Activated effector memory CD4-positive, alpha-beta T cell treated with Interleukin-2 at 50 U/mL for 16 hours (primary cell): ENCODE results near the gene MED1.
A peak's percentile ranks its signal among the peaks of the same experiment; 100 is the strongest.
"Not testable (repeated sequence)": the region's sequence is repeated elsewhere in the genome, so short reads cannot be mapped to it uniquely, and the experiment has no call there.

Experiments used
- DNase-seq: peaks from one replicate; pipeline ENCODE4 v3.0.0-alpha.2; 2020

MED1 gene

DNA sequence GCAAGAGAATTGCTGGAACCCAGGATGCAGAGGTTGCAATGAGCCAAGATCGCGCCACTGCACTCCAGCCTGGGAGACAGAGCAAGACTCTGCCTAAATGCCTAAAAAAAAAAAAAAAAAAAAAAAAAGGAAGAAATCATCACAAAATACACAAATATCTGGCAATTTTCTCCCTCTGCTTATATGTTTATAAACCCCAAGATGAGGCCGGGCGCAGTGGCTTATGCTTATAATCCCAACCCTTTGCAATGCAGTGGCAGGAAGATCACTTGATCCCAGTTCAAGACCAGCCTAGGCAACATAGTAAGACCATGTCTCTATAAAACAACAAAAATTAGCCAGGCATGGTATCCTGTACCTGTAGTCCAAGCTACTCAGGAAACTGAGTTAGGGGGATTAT lies 21.5 kb downstream of the MED1 start:
- no peak for DNase-seq

DNA sequence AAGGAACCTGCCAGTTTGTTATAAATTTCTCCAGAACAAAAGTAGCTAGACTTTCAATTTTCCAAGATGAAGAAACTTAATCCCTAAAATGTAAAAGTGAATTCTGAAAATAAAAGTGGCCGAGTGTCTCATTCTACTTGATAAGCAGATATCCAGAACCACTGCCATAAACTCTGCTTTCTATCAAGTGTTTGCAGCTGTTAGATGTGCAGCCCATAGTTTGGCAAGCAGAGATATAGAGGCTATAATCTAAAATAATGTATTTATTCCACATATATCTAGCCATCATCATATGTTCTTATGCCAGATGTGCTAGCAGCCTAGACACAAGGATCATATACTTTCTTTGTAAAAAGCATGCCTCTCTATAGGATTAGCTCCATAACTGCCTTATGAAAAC lies 34.9 kb downstream of the MED1 start:
- DNase-seq, result no peak

DNA sequence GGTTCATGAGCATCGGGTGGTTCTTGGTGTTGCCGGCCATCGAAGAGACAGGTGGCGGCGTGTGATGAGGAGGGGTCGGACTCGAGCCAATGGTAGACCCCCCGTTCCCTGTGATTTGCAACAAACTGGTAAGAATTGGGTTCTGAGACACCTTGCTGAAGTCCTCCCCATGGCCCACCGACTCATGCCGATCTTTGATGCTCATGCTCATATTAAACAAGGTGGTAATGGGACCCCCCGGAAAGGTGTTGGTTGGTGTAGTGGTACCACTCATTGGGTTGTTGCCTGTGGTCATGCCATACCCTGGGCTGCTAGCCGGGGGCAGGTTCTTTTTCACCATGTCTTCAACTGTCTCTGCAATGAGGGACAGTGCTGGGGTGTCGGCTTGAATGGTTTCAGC lies 40.8 kb downstream of the MED1 start:
- no peak for DNase-seq

DNA sequence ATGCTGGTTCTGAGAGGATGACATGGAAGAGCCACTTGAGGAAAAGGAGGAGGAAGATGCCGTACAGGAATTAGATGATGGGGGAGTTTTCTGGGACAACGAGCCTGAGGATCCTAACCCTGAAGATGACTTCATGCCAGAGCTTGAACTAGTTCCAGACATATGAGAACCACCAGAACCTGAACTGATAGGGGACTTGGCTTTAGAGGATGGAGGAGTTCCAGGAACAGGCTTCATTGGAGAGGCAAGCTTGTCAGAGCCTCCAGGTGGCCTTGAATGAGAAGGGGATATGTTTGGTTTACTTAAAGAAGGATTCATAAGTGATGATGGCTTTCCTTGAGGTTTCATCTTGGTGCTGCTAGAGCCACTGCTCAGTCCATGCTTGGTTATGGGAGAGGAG lies 42.7 kb downstream of the MED1 start:
- no peak for DNase-seq

DNA sequence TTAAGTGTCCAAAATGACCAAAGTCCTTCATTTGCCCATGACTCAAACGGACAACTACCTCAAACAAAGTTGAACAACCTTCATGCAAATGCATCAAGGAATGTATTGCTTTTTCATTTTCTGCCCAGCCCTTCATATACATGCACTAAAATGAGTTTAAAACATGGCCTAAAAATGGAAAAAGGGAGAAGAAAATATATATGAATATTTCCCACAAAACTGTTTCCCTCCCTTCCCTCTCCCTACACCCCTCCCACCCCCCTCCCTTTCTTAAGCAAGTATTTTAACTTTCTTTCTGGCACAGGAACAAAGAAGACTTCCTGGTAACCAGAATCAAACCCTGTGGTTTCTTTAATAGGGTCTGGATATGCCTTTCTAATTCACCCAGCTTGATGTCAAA lies 44.1 kb downstream of the MED1 start:
- DNase-seq, result no peak

DNA sequence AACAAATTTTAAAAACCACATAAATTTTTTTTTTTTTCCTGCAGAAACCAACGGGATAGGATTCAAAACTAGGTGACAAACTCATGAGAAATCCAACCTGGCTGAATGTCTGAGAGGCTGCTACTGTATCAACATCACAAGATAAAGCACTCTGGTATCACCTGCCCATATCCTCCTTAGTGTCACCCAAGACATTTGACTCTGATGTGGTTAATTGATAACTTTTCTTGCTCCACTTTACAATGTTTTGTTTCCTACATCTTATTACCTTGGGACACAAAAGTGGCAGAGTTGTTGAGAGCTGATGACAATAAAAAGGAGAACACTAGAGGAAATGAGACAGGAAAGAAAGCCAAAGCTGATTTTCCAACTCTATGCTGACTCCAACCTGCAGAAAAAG lies 45.6 kb downstream of the MED1 start:
- DNase-seq, result no peak

DNA sequence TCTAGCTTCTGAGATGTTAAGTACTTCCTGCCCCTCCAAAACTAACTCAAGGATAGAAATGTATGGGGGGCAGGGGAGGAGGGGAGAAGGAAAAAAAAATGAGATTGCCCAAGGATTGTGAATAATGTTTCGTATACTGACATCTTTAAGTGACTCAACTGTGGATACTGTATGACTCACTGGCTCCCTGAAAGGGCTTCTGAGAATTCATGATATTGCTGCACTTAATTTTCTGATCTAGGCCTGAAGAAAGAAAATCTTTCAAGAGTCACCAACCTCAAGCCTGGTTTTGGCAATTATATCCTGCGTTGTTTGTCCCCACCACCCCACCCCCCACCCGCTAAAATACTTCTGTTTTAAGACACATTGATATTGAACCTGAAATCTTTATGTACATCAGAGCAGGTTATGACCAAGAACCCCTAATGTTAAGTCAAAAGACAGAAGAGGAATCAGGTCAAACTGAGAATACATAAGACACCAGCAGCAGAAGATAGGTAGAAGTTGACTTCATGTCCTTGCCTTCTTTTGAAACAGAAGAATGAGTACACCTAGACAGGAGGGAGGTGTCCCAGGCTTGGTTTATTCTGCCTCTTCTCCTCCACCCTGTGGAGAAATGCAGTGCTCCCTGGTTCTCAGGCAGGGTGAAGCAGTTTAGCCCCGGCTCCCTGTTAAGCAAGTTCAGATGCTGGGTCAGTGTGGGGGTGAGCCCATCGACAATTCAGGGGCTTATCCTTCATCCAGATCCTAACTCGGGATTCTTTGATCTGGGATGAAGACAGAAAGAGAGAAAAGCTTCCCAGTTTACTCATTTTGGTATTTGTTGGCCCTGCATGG lies 46.3 kb downstream of the MED1 start:
- no peak for DNase-seq

DNA sequence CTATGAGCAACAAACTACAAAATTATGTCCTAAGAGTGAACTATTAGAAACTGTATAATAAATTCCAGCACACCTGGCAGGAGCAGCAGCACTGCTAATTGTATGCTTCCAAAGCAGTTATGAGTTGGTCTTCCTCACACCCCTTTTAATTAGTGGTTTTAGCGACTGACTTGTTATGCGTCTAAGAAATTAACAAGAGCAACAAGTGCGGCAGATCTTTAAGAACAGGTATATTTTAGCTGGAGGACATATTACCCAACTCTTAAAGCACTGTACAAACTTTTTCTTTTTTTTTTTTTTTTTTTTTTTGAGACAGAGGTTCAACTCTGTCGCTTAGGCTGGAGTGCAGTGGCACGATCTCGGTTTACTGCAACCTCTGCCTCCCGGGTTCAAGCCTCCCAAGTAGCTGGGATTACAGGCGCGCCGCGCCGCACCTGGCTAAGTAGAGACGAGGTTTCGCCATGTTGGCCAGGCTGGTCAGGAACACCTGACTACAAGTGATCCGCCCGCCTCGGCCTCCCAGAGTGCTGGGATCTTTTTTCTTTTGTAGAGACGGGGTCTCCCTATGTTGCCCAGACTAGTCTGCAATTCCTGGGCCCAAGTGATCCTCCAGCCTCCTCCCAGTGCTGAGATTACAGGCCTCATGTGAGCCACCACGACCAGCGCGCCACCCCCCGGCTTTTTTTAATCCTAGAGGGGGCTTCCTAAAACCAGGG lies 48.0 kb downstream of the MED1 start:
- DNase-seq, result no peak

DNA sequence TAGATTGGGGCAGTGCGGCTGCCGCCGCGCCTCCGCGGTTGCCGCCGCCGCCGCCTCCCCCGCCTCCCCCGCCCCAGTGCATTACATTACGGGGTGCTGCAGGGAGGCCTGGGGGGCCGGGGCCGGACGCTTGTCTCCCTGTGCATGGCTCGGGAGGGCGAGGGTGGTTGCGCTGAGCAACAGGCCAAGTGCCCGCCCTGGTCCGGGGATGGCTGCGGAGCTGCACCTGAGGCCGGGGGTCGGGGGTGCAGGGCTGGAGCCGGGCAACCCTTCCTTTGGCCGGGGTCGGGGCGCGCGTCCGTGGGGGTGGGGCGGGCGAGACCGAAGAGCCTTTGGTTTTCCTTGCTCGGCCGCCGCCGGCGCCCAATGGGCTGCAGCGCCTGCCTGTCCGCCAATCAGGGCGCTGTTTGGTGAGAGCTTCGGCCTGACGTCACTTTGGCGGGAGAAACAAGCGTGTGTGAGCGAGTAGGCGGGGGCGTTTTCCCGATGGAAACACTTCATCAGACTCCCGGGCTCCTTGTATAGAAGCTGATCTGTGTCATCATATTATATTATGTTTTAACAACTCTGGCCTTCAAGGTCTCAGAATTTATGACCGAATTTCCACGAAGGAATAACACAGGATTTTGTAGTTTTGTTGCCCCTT lies 48.7 kb downstream of the MED1 start:
- DNase-seq, result peak; percentile 75

DNA sequence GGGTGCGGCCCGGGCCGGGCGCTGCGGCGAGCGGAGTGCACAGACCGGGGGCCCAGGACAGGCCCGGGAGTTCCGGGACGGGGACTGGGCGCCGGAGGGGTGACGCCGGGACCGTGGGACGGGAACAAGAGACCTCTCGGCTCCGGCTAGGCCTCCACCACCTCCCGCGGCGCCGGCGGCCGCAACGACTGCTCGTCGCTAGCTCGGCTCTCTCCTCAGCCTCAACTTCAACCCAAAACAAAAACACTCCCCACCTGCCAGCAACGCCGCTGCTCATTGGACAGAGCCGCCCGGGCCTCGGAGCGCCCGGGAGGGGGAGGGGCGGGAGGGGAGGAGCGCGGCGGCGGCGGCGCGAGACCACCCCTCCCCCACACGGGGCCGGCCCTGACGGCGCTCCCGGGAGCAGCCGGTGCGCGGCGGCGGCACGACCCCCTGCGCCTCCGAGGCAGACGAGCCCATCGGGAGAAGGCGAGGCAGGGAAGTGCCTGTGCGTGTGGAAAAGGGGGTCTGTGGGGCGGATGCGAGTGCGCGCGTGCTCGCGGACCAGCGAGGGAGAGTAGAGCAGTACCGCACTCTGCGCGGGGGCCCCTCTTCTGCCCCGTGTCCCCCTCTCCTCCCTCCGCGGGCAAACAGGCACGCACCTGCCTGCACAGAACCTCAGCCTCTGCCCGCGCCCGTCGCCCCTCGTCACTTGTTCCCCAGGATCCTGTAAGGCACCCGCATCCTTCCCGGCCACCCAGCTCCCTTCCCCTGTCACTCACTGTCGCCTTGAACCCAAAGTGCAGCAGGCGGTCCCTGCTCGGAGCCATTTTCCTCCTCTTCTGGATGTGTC lies 49.4 kb downstream of the MED1 start, which contains the start of gene FBXL20:
TSS of gene FBXL20 (minus strand) at position 215 of the 832 bp plus-strand sequence. CDS start 224 bp downstream, outside the sequence.
- DNase-seq, result peak; percentile 88

DNA sequence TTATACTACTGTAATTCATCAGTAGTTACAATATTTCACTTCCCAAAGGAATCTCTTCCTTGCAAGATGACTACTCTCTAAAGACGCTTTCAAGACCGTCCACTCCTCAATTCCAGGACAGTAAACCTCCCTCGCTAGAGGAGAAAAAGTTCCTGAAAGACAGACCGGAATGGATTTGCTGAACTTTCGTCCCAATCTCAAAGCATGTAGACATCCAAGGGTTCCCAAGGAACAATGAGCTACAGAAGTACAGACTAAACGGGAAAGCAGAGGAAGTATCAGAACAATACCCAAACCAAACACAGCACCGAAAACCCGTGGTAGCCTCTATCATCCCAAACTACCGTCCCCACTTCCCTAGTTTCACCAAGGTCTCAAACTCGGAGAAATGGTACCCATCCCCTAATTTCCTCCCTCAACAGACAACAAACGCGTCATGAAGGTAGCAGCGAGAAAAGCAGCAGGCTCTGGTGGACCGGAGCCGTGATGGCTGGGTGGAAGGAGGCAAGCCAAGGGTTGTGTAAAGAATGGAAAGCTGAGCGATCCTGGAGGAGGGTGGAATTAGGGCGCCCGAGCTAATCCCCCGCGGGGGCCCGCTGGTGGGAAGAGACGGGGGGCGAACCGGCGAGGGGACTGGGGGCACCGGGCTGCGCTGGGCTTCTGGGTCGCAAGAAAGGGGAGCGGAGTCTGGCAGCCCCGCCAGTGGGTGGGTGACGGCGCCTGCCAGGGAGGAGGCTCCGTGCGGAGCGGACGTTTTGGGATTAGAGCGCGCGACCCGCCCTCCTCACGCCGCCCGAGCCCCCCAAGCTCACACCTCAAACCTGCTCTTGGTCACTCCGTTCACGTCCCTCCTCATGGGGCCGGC lies 50.3 kb downstream of the MED1 start:
- peak; percentile 2 for DNase-seq

DNA sequence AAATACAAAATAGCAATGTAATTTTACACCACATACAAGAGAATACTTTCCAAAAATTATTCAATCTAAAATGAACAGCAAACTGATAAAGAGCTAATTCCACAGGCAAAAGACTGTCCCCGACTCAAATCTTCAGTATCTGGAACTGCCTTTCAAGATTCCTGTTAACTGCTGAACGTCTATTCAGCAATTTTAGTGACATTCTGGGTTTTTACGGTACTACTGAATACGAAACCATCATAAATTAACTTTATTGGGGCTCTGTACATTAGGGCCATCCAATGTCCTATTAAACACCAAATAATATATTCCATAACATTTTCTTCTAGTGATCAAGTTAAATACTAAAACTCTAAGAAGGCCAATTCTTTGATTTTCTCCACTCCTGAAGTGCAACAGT lies 51.3 kb downstream of the MED1 start:
- DNase-seq, result no peak

DNA sequence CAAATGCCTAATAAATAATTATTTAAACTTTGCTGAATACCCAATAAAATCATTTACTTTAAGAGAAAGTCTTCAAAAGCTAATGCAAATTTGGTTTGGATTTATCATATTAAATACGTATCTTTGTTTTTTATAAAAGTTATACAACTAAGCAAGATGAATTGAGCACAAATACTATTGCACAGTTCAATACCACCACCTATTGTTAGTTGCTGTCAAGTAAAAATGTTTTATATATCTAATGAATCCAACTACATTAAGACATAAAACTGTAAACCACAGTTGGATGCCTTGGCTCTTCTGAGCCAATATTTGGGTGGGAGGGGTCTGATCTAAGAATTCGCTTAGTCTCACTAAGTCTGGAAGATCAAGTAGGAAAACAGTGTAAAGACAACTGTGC lies 57.3 kb downstream of the MED1 start:
- DNase-seq, result no peak

DNA sequence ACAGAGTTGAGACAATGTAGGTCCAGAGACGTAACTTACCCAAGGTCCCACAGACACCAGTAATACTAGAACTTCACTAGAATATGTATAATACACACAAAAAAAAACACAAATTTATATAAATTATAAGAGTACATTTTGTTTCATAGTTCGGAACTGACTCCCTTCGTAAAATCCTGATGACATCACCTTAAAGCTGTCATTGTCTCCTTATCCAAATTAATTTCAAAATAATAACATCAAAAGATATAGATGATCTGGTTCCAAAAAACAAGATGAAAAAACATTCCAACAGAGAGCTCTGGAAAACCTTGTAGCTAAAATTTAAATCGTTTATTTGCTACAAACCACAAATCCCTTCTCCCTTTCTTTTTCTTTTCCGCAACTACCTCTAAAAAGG lies 59.6 kb downstream of the MED1 start:
- DNase-seq, result no peak

DNA sequence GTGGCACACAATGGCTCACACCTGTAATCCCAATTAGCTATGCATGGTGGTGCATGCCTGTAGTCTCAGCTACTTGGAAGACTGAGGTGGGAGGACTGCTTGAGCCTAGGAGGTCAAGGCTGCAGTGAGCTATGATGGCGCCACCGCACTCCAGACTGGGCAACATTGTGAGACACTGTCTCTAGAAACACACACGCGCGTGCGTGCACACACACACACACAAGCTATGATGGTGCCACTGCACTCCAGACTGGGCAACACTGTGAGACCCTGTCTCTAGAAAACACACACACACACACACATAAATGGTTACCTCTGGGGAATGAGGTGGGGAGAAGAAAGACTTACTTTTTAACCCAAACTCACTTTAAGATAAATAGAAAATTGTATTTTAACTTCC lies 66.0 kb downstream of the MED1 start:
- DNase-seq, result no peak

DNA sequence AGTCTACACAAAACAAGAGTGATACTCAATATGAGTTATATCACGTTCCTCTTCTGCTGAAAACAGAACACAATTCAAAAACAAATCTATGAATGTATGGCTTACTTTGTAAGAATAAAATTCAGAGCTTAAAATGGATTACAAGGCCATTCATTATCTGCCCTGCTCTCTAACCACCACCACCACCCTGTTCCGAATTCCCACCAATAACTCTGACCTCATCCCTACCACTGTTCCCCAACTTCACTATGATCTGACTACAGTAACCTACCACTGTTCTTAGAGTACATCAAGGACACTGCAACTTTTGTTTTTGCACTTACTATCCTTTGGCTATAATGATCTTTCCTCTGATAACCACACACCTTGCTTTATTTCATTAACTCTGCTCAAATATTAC lies 70.9 kb downstream of the MED1 start:
- DNase-seq, result no peak

DNA sequence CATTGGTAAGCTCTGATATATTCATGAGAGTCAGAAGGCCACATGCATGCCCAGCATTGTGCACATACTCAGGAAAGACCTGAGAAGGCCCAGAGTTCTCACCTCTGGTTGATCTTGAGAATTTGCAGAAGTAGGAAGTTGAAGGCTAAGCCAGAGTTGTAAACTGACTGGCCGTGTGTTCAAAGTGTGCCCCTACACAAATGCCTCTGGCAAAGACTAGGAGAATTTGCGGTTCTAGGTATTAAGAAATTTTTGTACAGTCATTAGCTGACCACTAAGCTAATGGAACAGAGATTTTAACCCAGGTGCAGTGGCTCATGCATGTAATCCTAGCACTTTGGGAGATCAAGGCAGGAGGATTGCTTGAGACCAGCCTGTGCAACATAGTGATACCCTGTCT lies 74.6 kb downstream of the MED1 start:
- no peak for DNase-seq

DNA sequence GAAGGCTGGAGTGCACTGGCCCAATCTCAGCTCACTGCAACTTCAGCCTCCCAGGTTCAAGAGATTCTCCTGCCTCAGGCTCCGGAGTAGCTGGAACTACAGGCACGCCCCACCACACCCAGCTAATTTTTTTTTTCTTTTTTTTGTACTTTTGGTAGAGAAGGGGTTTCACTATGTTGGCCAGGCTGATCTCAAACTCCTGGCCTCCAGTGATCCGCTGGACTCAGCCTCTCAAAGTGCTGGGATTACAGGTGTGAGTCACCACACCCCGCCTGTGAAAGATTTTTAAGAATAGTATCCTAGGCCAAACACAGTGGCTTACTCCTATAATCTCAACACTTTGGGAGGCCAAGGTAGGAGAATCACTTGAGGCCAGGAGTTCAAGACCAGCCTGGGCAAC lies 83.3 kb downstream of the MED1 start:
- DNase-seq, result not testable (repeated sequence)

DNA sequence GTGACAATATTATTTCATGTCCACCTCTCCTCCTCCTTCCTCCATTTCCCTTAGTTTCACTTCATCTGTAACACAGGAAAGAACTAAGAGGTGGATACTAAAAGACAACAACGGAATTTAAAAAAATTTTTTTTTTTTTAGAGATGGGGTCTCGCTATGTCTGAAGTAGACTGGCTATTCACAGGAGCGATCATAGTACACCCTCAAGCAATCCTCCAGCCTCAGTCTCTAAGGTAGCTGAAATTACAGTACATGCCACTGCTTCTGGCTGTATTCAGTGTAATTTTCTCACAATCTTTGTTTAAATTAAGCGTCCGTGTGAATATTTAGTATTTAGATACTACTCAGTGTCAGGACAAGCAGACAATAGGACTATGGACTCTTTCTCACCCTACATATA lies 85.2 kb downstream of the MED1 start:
- DNase-seq, result no peak

DNA sequence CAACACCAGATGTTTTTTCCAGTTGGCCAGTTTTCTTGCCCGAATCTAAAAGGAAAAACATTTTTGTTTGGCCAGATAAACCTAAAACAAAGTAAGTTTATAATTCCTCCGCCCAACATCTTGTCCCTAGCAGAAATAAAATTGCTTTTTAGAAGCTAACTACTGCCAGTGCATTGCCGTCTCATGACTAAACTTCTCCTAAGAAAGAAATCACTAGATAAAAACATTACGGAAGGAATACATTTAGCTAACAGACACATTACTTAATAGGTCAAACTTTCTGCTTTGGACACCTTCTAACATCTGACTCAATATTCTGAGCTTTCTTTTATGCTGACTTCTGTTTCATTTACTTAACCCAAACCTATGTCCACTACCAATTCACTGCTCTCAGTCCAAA lies 85.8 kb downstream of the MED1 start:
- DNase-seq, result no peak

DNA sequence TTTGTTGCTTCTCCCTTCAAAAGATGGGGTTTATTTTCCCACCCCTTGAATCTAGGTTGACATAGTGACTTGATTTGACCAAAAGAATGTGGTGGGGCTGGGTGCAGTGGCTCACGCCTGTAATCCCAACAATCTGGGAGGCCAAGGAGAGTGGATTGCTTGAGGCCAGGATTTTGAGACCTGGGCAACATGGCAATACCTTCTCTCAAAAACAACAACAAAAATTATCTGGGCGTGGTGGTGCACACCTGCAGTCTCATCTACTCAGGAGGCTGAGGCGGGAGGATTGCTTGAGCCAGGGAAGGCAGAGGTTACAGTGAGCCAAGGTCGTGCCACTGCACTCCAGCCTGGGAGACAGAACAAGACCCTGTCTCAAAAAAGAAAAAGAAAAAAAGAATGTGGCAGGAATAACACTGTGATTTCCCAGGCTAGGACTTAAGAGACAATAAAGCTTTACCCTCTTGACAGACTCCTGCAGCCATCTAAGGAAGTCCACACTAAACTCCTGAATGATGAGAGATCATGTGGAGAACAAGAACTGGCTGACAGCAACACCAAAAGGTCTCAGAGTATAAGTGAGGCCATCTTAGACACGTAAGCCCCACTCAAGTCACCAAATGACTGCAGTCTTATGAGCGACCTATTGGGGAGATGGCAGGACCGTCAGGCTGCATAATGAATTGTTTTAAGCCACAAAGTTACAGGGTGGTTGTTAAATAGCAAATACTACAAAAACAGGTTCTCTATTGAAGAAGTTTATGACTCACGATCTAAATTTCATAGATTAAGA lies 86.6 kb downstream of the MED1 start:
- DNase-seq, result no peak
